B cell (primary cell): ENCODE measurements around the gene PIMREG.

ENCODE experiments used
- EZH2 ChIP-seq: IDR thresholded peaks from 2 replicates; pipeline ENCODE4 v1.6.1; 2012; ENCODE audit warnings: borderline replicate concordance, low read depth, mild to moderate bottlenecking, moderate library complexity, low read length; ENCODE audit not compliant: insufficient read depth, poor library complexity, severe bottlenecking
- TF ChIP-seq, protein P1 (sequence below): fragments of 200-600 bp; IDR thresholded peaks from one replicate; pipeline ENCODE4 v1.8.0; 2022; ENCODE audit warnings: antibody characterized with exemption, mild to moderate bottlenecking

DNA sequence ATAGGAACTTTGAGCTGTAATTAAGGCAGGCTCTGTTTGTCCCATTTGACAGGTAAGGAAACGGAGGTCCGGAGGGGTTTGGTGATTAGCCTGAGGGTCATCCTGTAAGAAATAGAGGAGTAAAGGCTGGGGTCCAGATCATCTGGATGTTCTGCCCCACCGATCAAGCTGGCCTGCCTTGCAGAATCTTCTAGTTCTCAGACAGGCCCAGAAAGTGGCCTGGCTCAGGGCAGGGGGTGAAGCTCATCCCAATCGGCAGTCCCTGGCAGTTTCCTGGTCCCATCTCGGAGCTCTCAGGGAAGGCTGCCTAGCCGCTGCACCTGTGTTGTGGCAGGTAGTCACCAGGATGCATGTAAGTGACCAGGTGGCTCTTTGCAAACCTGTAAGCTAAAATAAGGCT, 4.2 kb downstream of the PIMREG start:
- TF ChIP-seq, protein P1, sequence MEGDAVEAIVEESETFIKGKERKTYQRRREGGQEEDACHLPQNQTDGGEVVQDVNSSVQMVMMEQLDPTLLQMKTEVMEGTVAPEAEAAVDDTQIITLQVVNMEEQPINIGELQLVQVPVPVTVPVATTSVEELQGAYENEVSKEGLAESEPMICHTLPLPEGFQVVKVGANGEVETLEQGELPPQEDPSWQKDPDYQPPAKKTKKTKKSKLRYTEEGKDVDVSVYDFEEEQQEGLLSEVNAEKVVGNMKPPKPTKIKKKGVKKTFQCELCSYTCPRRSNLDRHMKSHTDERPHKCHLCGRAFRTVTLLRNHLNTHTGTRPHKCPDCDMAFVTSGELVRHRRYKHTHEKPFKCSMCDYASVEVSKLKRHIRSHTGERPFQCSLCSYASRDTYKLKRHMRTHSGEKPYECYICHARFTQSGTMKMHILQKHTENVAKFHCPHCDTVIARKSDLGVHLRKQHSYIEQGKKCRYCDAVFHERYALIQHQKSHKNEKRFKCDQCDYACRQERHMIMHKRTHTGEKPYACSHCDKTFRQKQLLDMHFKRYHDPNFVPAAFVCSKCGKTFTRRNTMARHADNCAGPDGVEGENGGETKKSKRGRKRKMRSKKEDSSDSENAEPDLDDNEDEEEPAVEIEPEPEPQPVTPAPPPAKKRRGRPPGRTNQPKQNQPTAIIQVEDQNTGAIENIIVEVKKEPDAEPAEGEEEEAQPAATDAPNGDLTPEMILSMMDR, result no peak
- TF ChIP-seq EZH2, result no peak
